Stomach (tissue), 4 donors: ENCODE measurements around the gene VWC2.
"Not testable (repeated sequence)": the region's sequence is repeated elsewhere in the genome, so short reads cannot be mapped to it uniquely, and the experiment has no call there.

Experiments
- CTCF ChIP-seq, 7 experiments: fragments of 450-650 bp in 4 of 7; fragments of 200-600 bp in 3 of 7; sonication (generic) in 3 of 7; IDR thresholded peaks; one replicate each; pipeline ENCODE4 v1.5.1; 2016 to 2019; ENCODE audit warnings: antibody characterized with exemption in 7 of 7, control low read depth in 2 of 7, mild to moderate bottlenecking in 1 of 7
- POLR2AphosphoS5 ChIP-seq, 3 donors: sonication (generic); formaldehyde crosslinking; IDR thresholded peaks; one replicate each; pipeline ENCODE4 v1.6.1; 2016; ENCODE audit warnings: antibody characterized with exemption in 3 of 3

GRCh38 chr7:49851614-49851934, 78.1 kb downstream of the VWC2 start:
- TF ChIP-seq CTCF, POLR2AphosphoS5 (IDR thresholded peaks at IDR 0.05): not testable (repeated sequence)
